Measurements from ENCODE around the gene AGO1.
A peak's percentile ranks its signal among the peaks of the same experiment; 100 is the strongest.
"Not testable (repeated sequence)": the region's sequence is repeated elsewhere in the genome, so short reads cannot be mapped to it uniquely, and the experiment has no call there.

The AGO1 gene

DNA sequence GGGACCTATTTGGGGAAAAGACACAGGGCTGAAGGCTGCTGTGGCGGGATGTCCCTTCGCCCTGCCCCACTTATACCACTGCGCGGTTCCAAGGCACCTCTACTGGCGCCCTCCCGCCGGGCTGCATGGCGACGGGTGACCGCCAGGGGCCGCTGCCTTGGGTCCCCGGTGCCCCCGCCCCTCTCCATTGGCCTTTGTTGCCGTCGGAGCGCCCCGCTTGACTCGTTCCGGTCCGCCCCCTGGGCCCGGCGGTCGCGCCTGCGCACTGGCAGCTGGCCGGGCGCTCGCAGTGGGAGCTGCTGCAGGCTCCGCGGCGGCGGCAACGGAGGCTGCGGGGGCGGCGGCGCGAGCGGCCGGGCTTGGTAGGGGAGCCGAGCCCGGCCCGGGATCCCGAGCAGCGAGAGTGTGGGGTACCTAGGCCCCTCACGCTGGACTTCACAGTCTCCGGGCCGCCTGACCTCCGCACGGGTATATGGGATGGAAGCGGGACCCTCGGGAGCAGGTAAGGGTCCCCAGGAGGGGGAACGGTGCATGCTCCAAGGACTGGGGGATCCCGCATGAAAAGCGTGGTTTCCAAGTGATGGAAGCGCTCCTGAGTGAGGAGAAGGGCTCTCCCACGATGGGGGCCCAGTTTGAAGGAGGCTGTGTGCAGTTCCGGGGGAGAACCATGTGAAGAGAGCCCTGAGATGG is at the start of gene AGO1:
AGO1 (plus strand) TSS at position 265 of the 690 bp plus-strand sequence; CDS start at position 478, 213 bp downstream.
- peak; percentile 99 for DNase-seq

DNA sequence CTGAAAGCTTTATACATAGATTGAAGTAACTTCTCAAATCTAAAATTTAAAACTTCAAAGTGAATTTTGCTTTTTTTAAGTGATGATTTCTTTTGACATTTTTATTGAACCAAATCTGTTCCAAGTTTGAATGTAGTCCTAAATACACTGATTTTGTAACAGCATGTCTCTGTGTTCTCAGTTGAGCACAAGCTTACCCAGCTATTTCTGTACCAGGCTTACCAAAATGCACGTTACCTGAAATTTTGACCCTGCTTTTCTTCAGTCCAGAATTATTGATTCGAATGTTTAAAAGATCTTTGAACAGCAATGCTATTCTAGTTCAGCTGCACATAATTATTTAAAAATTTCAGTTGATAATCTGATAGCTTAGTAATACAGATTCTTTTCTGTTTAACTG is 49.6 kb upstream of the AGO1 start:
- DNase-seq: no peak

DNA sequence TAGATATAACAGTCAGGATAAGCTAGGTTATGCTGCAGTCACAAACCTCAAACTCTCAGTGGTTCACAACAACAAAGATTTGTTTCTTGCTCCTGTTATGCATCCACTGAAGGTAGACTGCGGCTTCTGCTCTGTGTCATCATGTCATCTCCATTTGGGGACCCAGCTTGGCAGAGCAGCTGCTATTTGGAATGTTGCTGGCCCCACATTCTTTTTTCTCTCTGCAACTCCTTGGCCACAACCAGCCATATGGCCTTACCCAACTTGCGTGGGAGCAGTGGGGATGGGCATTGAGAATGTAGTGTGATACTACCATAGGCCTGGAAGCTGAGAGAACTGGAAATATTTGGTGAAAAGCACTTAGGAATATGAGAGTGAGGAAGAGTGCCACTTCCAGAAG is 48.8 kb upstream of the AGO1 start:
- DNase-seq: no peak

DNA sequence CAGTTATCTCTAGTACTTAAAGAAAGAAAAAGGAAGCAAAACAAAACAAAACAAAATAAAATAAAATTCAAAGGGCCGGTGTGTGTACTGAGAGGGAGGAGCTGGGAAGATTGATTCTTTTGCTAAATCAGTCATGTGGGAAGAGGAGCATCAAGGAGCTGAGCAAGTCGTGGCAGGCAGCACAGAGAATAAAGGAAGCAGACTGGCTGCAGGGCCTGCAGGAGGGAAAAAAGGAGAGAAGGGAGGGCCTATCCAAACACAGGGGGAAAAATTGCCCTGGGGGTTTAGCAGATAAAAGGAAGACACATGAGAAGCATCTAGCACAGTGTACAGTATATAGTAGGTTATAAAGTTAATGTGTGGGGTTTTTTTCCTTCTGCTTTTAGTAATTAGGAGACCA is 47.6 kb upstream of the AGO1 start:
- no peak for DNase-seq

DNA sequence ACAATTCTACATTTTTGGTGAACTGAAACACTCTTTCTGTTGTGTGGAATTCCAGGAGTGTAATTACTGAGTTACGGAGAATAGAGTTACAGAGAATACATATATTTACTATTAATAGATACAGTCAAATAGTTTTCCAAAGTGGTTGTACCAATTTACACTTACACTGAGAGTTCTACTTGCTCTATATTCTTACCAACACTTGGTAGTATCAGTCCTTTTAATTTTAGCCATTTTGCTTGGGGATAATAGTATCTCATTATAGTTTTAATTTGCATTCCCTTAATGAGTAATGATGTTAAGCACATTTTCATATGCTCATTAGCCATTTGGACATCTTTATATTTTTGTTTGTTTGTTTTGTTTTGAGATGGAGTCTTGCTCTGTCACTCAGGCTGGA is 46.3 kb upstream of the AGO1 start:
- no peak for DNase-seq

DNA sequence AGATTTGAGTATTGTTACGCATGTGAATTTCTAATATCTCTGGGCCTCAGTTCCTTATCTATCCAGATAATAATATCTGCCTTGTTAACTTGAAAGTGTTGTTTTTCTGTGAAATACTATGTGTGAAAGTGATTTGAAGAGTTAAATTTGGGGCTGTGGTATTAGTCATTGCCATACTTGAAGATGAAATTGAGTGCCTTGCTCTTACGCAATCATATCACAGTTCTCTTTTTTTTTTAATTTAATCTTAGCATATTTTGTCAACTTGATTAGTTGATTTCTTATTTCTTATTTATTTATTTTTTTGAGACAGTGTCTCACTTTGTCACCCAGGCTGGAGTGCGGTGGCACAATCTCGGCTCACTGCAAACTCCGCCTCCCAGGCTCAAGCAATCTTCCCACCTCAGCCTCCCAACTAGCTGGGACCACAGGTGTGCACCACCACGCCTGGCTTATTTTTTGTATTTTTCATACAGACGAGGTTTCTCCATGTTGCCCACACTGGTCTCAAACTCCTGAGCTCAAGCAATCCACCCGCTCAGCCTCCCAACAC is 44.2 kb upstream of the AGO1 start:
- DNase-seq: no peak

DNA sequence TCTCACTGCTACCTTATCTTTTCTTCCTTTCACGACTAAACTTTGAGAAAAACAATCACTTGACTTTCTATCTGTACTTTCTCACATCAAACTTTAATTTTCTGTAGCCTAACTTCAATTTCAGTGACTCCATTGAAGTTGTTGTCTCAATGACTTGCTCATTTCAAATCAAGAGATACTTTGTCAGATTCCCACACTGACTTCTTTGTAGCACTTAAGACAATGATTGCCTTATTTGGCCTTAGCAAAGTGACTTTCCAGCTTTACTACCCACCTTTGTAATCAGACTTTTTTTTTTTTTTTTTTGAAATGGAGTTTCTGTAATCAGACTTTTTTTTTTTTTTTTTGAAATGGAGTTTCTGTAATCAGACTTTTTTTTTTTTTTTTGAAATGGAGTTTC is 38.2 kb upstream of the AGO1 start:
- no peak for DNase-seq

DNA sequence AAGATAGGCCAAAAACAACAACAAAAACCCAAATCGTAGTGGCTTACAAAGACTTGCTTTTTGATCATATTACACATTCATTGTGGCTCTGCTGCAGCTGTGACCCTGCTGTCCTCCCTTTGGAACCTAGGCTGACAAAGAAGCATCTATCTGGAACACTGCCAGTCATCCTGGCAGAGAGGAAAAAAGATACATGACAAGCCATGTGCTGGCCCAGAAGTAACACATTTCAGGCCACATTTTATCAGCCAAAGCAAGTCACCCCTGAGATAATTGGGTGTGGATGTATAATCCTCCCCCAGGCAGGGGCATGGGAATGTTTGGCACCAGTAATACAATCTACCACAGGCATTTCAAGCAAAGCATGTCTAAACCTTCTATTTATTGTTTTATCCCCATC is 37.2 kb upstream of the AGO1 start:
- no peak for DNase-seq

DNA sequence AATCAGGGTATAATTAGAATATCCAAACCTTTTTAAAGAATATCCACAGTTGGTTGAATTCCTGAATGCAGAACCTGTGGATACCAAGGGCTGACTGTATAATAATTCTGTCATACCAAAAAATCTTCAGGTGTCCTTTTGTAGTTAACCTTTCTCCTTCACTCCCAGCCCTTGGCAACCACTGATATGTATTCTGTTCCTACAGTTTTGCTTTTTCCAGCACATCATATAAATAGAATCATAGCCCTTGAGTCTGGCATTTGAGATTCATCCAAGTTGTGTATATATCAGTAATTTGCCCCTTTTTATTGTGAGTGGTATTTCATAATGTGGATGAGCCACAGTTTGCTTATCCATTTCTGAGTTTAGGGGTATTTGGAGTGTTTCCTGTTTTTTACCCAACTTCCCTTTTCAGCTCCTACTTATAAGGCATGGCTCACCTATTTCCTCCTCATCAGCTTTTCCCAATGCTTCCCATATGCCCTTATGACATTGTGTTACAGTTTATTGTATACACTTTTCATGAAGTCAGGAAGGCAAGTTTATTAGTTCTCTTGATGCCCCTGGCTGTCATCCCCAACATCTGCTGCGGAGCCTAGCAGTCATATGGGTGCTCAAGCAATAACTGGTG is 35.0 kb upstream of the AGO1 start:
- DNase-seq: no peak

DNA sequence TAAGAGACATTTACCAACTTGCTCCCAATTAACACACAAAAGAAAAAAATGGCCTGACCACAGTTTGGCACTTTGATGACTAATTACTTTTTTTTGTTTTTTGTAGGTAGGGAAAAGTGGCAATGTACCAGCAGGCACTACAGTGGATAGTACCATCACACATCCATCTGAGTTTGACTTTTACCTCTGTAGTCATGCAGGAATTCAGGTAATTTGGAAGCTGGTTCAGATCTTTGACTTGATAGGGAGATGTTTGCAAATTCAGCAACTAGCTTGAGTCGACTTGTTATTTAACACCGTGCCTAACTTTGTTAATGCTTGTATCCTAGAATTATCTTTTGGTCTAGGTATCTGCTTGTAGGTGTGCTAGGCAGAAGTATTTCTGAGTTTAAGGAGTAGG is 33.0 kb upstream of the AGO1 start:
- DNase-seq: no peak

DNA sequence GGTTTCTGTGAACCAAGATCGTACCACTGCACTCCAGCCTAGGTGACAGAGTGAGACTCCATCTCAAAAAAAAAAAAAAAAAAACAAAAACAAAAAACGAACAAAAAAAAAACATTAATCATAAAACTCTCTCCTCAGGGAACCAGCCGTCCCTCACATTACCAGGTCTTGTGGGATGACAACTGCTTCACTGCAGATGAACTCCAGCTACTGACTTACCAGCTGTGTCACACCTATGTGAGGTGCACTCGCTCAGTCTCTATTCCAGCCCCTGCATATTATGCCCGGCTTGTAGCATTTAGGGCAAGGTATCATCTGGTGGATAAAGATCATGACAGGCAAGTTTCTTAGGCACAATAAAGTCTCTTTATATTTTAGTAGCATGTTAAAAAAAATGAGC is 32.3 kb upstream of the AGO1 start:
- DNase-seq: no peak

DNA sequence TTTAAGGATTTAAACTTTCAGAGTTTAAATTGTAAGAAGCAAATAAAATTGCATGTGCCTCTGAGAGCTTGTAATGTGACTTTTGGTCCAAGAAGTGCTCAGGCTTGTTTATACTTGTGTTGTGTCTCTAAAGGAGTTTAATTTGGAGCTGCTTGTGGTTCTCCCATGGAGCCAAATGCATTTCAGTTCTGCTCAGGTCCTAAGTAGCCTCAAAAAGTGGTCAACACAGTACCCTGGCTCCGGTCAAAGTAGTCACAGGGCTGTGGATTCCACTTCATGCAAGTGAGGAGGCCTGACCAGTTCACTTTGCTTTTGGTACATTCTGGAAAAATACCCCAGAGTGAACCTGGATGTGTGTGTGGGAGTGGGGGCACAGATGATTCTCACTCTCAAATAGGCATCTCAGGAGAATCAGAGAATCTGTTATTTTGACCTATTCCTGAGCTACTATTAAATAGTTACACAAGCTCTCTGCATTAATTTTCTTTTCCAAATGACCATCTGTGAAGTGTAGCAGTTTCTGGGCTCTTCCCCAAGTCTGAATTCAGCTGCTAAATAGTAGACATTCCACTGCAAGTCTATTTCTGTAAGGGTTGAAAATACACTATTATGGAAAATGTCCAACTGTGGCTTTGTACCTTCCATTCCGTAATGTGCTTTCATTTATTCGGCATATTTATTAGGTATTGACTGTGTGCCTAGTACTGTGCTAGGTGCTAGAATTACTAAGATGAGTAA is 31.7 kb upstream of the AGO1 start:
- no peak for DNase-seq

DNA sequence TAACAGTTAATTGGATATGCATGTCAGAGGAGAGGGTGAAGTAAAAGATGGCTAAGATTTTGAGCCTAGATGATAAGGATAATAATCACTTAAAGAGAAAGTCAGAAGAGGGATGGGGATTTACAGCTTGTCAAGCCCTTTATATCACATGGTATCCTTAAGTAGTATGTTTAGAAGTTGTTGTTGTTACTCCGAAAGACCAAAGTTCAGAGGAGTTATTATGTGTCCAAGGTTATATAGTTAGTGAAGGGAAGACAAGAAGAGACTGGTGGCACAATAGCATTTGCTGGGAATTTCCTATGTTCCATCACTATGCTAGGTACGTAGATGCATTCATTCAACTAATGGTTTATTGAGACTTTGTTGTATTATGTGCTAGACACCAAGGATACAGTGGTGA is 30.8 kb upstream of the AGO1 start:
- DNase-seq: no peak

DNA sequence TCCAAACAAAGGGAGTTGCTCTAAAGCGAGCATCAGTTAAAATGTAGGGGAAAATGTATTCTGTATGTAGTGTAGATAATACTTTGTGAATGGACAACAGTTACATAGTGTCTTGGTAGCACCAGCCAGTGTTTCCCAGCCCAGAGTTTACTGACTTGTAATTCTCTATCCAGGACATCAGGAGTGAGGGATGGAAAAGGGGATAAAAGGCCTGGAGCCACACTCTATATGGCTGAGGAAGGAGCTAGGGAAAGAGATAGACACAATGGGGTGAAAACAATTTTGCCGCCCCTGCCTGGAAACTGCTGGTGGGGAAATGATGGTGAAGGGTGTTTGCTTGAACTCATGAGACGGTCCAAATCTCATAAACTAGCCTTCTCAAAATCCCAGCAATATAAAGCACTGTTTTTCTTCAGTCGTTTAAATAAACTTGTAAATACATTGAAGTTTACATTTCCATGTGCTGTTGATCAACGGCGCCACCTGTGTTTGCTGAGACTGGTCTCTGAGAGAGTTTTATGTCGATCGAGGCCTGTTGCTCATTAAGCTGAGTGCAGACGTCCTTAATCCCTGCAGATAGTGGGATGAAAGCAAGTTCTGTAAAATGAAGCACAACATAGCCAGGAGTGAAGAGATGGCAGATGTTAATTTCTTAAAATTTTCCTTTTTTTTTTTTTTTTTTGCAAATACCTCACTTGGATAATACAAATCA is 27.9 kb upstream of the AGO1 start:
- peak; percentile 61 for DNase-seq

DNA sequence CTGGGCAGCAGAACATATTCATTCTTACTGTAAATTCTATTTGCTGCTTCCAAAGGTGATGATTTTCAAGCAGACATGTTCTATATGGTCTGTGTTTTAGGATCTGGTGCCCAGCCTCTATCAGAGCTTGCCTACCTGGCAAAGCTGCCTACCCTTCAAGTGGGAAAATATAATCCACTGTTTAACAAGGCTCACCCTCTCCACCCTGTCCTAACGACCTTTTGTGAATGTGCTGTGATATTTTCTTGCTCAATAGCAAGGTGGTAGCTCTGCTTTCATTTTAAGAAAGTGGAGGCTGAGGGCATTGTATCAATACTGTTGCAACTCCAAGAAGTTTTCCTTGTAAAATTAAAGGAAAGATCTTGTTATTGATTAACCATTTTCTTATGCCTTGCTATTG is 26.0 kb upstream of the AGO1 start:
- no peak for DNase-seq

DNA sequence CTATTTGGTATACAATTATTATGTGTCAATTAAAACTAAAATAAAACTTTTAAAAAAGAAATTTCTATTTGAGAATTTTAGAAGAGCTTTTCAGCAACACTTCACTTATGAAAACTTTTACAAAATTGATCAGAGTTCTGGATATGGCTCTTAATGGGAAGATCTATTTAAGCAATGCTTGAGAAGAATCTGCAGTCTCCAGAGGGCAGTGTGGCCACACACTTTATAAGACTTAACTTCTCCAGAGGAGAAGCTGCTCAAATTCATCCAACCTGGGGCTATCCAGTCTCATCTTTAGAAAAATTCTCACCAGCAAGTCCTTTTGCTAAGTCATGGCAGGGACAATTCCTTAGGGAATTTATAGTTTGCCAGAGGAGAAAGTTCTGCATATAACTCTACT is 25.2 kb upstream of the AGO1 start:
- DNase-seq: no peak

DNA sequence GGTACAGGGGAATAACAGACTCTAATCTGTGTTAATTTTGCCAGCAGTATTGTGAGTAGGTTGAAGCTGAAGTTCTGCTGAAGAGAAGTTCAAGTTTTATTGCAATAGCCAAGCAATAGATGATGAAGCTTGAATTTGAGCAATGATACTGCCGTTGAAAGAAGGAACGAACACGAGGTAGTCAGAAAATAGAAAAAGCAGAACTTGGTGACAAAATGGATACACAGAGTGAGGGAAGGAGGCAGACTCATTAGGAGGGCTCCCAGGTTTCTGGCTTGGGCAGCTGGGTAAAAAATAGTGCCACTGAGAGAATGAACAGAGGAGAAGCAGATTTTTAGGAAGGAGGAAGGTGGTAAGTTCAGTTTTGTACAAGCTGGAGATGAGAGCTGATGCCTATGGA is 22.3 kb upstream of the AGO1 start:
- no peak for DNase-seq

DNA sequence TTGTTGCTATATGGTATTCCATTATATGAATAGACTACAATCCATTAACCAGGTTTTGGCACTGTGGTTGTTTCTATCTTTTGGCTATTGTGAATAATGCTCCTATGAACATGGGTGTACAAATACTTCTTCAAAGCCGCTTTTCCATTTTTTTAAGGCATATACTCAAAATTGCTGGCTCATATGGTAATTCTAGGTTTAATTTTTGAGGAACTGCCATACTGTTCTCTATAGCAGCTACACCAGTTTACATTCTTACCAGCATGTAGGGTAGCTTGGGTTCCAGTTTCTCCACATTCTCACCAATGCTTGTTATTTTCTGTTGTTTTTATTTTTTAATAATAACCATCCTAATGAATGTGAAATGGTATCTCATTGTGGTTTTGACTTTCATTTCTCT is 19.9 kb upstream of the AGO1 start:
- no peak for DNase-seq

DNA sequence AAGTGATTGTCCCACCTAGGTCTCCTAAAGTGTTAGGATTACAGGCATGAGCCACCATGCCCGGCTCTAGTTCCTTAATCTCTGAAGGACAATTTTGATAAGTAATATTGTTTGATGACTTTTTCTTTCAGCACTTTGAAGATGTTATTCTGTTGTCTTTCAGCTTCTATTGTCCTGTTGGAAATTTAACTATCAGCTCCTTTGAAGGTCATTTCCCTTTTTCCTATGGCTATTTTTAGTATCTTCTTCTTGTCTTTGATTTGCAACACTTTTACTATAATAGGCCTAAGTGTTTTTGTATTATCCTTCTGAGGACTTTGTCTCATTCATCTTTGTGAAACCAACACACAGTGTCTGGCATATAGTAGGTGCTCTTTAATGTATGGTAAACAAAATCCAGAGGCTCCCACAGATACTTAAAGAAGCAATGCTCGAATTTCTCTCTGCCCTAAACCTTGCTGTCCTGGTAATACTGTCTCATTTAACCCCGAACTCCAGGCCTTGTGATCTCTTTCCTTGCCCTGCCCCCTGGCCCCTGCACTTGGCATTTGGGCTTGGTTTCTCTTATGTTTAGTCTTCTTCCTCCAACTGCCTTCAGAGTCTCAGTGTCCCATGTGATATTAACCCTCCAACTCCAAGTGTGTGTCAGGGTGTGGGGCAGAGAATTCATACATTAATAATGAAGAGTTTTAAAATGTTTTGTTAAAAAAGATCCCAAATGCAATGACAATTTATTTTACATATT is 19.0 kb upstream of the AGO1 start:
- DNase-seq: no peak

DNA sequence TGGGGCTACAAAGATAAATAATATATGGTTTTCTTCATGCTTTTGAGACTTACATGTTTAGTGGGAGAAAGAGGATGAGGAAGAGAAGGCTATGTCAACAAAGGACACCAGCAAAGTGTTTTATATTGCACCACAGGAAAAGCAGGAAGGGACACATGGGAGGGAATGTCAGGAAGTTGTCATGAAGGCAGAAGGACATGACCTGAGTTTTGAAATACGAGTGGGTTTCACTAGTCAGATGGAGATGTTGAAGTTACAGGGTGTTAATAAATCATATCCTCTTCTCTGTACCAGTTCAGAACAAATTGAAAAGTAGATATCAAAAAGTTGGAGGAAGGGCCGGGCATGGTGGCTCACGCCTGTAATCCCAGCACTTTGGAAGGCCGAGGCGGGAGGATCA is 18.2 kb upstream of the AGO1 start:
- DNase-seq: no peak

DNA sequence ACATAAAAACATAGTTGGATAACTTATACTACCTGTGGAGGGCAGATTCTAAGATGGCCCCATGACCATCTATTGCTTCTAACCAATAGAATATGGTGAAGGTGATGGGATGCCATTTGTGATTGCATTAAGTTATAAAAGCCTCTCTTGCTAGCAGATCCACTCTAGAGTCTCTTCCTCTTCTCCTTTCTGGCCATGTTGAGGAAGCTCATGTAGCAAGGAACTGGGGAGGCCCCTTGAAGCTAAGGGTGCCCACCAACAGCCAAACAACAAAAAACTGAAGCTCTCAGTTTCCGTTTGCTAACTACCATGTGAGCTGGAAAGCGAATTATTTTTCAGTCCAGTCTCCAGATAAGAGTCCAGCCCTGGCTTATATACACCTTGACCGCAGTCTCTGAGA is 16.0 kb upstream of the AGO1 start:
- DNase-seq: no peak

DNA sequence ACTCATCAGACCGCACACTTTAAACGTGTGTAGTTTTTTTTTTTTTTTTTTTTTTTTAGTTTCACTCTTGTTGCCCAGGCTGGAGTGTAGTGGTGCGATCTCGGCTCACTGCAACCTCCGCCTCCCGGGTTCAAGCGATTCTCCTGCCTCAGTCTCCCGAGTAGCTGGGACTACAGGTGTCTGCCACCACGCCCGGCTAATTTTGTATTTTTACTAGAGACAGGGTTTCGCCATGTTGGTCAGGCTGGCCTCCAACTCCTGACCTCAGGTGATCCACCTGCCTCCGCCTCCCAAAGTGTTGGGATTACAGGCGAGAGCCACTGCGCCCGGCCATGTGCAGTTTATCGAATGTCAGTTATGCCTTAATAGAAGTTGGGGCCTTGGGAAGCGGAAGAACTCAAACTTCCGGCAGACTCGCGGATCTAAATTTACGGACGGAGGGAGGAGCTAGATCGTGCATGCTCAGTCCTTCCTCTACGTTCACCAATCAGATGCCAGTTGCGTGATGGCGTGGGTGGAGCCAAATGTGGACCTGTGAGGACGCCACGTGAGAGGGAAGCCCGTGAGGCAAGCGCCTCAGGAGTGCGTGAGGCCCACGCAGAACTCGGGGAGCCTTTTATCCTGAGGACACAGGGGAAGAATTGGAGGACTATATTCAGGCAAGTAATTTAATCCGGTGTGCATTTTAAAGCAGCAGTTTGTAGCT is 13.6 kb upstream of the AGO1 start:
- DNase-seq: not testable (repeated sequence)
